HepG2 (cell line): ENCODE results near the gene ZBTB20. TPM values are rescaled to one million over a fixed set of nuclear protein-coding genes. Genes with fewer than 3 reads are reported as not detected.

Source experiments
- ATAC-seq: fragments of 200-7000 bp; cut with Tn5 transposase; 3 replicates; pipeline ENCODE4 v1.9.1; 2020; ENCODE audit warnings: mild to moderate bottlenecking, moderate library complexity
- BruUV-seq: library from RNA; stranded (reverse); fragments of 400-500 nt; replicated peaks from 2 replicates; lab custom pipeline; 2021; lab: Mats Ljungman, UMichigan
- CTCF ChIA-PET: fragments of 300-600 bp; formaldehyde crosslinking; extraction: SDS; loops from one replicate; lab custom pipeline; 2021; ENCODE audit warnings: low total read pairs, inconsistent platforms, low intra/inter-chr PET ratio; lab: Yijun Ruan, JAX
- POLR2A ChIA-PET: fragments of 350-600 bp; sonication (Branson Sonifier 250); formaldehyde crosslinking; loops from one replicate; lab custom pipeline; 2020; ENCODE audit warnings: antibody characterized with exemption, inconsistent platforms; lab: Yijun Ruan, JAX
- DNase-seq: peaks from one replicate; pipeline ENCODE4 v3.0.0-alpha.2; 2015; ENCODE audit warnings: low spot score
- FAIRE-seq: peaks from 3 replicates; lab custom pipeline; 2011; peaks lifted over from hg19 to GRCh38; lab: Jason Lieb, UNC
- H2AFZ ChIP-seq: one replicate; pipeline ENCODE4 v1.6.1; 2011; ENCODE audit warnings: low read length, inconsistent platforms
- H3K27ac ChIP-seq: fragments of 300-600 bp; 3 replicates; pipeline ENCODE4 v1.8.0; 2011; ENCODE audit warnings: mixed run types, mild to moderate bottlenecking, mixed read lengths, low read length, inconsistent platforms; ENCODE audit not compliant: insufficient read depth; ENCODE audit errors: extremely low read length
- H3K27me3 ChIP-seq, 2 experiments: fragments of 200-600 bp in 1 of 2; 2 replicates in 1 of 2; 3 replicates in 1 of 2; pipeline versions ENCODE4 v1.6.0 to v1.8.0; 2011; ENCODE audit warnings: low read length in 2 of 2, mild to moderate bottlenecking in 2 of 2, moderate library complexity in 2 of 2, inconsistent platforms in 1 of 2; ENCODE audit not compliant: insufficient read depth in 2 of 2, control insufficient read depth in 1 of 2
- H3K36me3 ChIP-seq, 2 experiments: fragments of 200-600 bp in 1 of 2; replicated peaks in 1 of 2; 2 replicates in 1 of 2; 3 replicates in 1 of 2; pipeline versions ENCODE4 v1.5.1 to v1.8.0; 2011; ENCODE audit warnings: low read length in 2 of 2, inconsistent platforms in 1 of 2; ENCODE audit not compliant: insufficient read depth in 2 of 2, control insufficient read depth in 1 of 2
- H3K4me1 ChIP-seq: 2 replicates; pipeline ENCODE4 v1.5.1; 2012; ENCODE audit warnings: low read length, inconsistent platforms; ENCODE audit not compliant: insufficient read depth
- H3K4me2 ChIP-seq: 2 replicates; pipeline ENCODE4 v1.6.0; 2011; ENCODE audit warnings: low read depth, low read length, inconsistent platforms
- H3K4me3 ChIP-seq, 3 experiments: fragments of 200-600 bp in 1 of 3; sonication (generic), shearing (Covaris generic) in 1 of 3; replicated peaks in 1 of 3; 2 replicates each; pipeline ENCODE4 v1.5.1; 2011 to 2016; ENCODE audit warnings: low read length in 3 of 3, inconsistent platforms in 2 of 3, low read depth in 2 of 3, mild to moderate bottlenecking in 2 of 3, control low read depth in 1 of 3, mixed read lengths in 1 of 3; ENCODE audit not compliant: insufficient read depth in 1 of 3
- H3K79me2 ChIP-seq: one replicate; pipeline ENCODE4 v1.6.1; 2011; ENCODE audit warnings: low read length, inconsistent platforms; ENCODE audit not compliant: insufficient read depth
- H3K9ac ChIP-seq: 2 replicates; pipeline ENCODE4 v1.6.0; 2011; ENCODE audit warnings: mild to moderate bottlenecking, low read depth, low read length, inconsistent platforms; ENCODE audit not compliant: insufficient read depth
- H3K9me3 ChIP-seq: 2 replicates; pipeline ENCODE4 v1.5.1; 2012; ENCODE audit warnings: mild to moderate bottlenecking, low read length
- H4K20me1 ChIP-seq: 2 replicates; pipeline ENCODE4 v1.6.0; 2011; ENCODE audit warnings: inconsistent platforms, mild to moderate bottlenecking, low read length, moderate library complexity; ENCODE audit not compliant: insufficient read depth
- ARNTL ChIP-seq: sonication (generic); formaldehyde crosslinking; IDR thresholded peaks from 2 replicates; pipeline ENCODE4 v1.4.0; 2020; ENCODE audit warnings: mild to moderate bottlenecking, missing genetic modification reagents
- ATF6 ChIP-seq: sonication (generic); formaldehyde crosslinking; conservative IDR thresholded peaks from 2 replicates; pipeline ENCODE4 v1.4.0; 2020; ENCODE audit warnings: missing genetic modification reagents
- EZH2 ChIP-seq: conservative IDR thresholded peaks from 2 replicates; pipeline ENCODE4 v1.6.1; 2012; ENCODE audit warnings: mild to moderate bottlenecking, low read depth, low read length, moderate library complexity
- HDAC2 ChIP-seq: sonication (generic); formaldehyde crosslinking; IDR thresholded peaks from 2 replicates; pipeline ENCODE4 v1.4.0; 2020; ENCODE audit warnings: missing genetic modification reagents
- KLF12 ChIP-seq: sonication (generic); formaldehyde crosslinking; IDR thresholded peaks from 2 replicates; pipeline ENCODE4 v1.4.0; 2020; ENCODE audit warnings: missing genetic modification reagents, borderline replicate concordance
- MAFF ChIP-seq: IDR thresholded peaks from 2 replicates; pipeline ENCODE4 v1.6.1; 2011; ENCODE audit warnings: low read depth, low read length, improper control_type of control experiment
- MAFG ChIP-seq: sonication (generic); formaldehyde crosslinking; IDR thresholded peaks from 2 replicates; pipeline ENCODE4 v1.5.1; 2020; ENCODE audit warnings: mild to moderate bottlenecking, missing genetic modification reagents
- MEIS2 ChIP-seq: sonication (generic); formaldehyde crosslinking; IDR thresholded peaks from 2 replicates; pipeline ENCODE4 v1.9.0; 2021; ENCODE audit warnings: mild to moderate bottlenecking, missing genetic modification reagents
- MXD4 ChIP-seq: IDR thresholded peaks from 2 replicates; pipeline ENCODE4 v1.6.1; 2016; ENCODE audit warnings: mild to moderate bottlenecking, missing biosample characterization, missing genetic modification reagents
- NFRKB ChIP-seq: fragments of 450-650 bp; IDR thresholded peaks from 2 replicates; pipeline ENCODE4 v1.6.1; 2017
- ONECUT2 ChIP-seq: sonication (generic); formaldehyde crosslinking; IDR thresholded peaks from 2 replicates; pipeline ENCODE4 v1.4.0; 2020; ENCODE audit warnings: missing genetic modification reagents
- SMYD3 ChIP-seq: sonication (generic); formaldehyde crosslinking; IDR thresholded peaks from 2 replicates; pipeline ENCODE4 v1.8.1; 2023; ENCODE audit warnings: mild to moderate bottlenecking, missing genetic modification reagents
- THAP8 ChIP-seq: sonication (generic); formaldehyde crosslinking; IDR thresholded peaks from 2 replicates; pipeline ENCODE4 v1.5.1; 2020; ENCODE audit warnings: missing genetic modification reagents, mild to moderate bottlenecking, borderline replicate concordance
- ZNF281 ChIP-seq: sonication (generic); formaldehyde crosslinking; IDR thresholded peaks from 2 replicates; pipeline ENCODE4 v1.4.0; 2020; ENCODE audit warnings: missing genetic modification reagents, borderline replicate concordance
- ZNF362 ChIP-seq: sonication (generic); formaldehyde crosslinking; IDR thresholded peaks from 2 replicates; pipeline ENCODE4 v1.4.0; 2020; ENCODE audit warnings: missing genetic modification reagents, mild to moderate bottlenecking, borderline replicate concordance
- ZNF557 ChIP-seq: sonication (generic); formaldehyde crosslinking; IDR thresholded peaks from 2 replicates; pipeline ENCODE4 v1.4.0; 2020; ENCODE audit warnings: missing genetic modification reagents
- ZNF570 ChIP-seq: sonication (generic); formaldehyde crosslinking; IDR thresholded peaks from 2 replicates; pipeline ENCODE4 v1.4.0; 2020; ENCODE audit warnings: mild to moderate bottlenecking, missing genetic modification reagents, borderline replicate concordance
- ZNF639 ChIP-seq: conservative IDR thresholded peaks from 2 replicates; pipeline ENCODE4 v1.6.1; 2018; ENCODE audit warnings: missing genetic modification reagents
- ZNF703 ChIP-seq: sonication (generic); formaldehyde crosslinking; IDR thresholded peaks from 2 replicates; pipeline ENCODE4 v1.5.1; 2020; ENCODE audit warnings: missing genetic modification reagents, mild to moderate bottlenecking, moderate library complexity, borderline replicate concordance
- WGBS: methylation state at CpG from one replicate; pipeline ENCODE4 v1.1.6; 2017; ENCODE audit warnings: low lambda C conversion rate; 5-methylcytosine and 5-hydroxymethylcytosine counted together
- in situ Hi-C: cut with HindIII; loops from 2 replicates; pipeline ENCODE4 v1.10.0; 2017; ENCODE audit warnings: low pct_unique_long_range_greater_than_20kb; ENCODE audit not compliant: extremely low pct_ligation_motif_present
- intact Hi-C: fragments of 100-400 bp; cut with micrococcal nuclease; formaldehyde crosslinking; loops from one replicate; pipeline ENCODE4 v1.10.0; 2022; ENCODE audit not compliant: unreplicated experiment
- polyA plus RNA-seq, 8 experiments: library from polyadenylated mRNA; depleted of rRNA in 3 of 8; stranded (reverse) in 7 of 8; unstranded in 1 of 8; fragments of >200 nt; fragmentation: Illumina TruSeq in 4 of 8; extraction: Trizol in 4 of 8; gene quantifications; 2 replicates each; pipeline versions ENCODE4 v1.2.1 to v1.2.3, GENCODE V29; 2011 to 2016; ENCODE audit warnings: low read depth in 4 of 8, missing spikeins in 1 of 8, mixed read lengths in 1 of 8; ENCODE audit not compliant: insufficient read depth in 1 of 8
- total RNA-seq, 5 experiments: library from RNA; depleted of rRNA; stranded (reverse); fragments of >200 nt; fragmentation: Illumina TruSeq; extraction: Trizol; gene quantifications; 2 replicates each; pipeline ENCODE4 v1.2.3, GENCODE V29; 2016; ENCODE audit warnings: low read depth in 1 of 5

The ZBTB20 gene
- total and polyA plus RNA-seq, 2 of the 13 experiments (the other 11 are each of a cell fraction or from before 2014, with no cell fraction given), result 1.9 to 8.8 TPM

- in situ Hi-C loops, result no loop called here
- POLR2A ChIA-PET, result no interaction called here
- H3K4me1 ChIP-seq, result peaks cover 21% of the 10 kb centered on the region
- H3K9ac ChIP-seq, result no peak overlapping the region
- H3K4me2 ChIP-seq, result no peak overlapping the region
- FAIRE-seq (no peak), ATAC-seq (no peak), DNase-seq (no peak)
- H3K27ac ChIP-seq, result no peak overlapping the region
- no peak overlapping the region for H3K4me3 ChIP-seq
- no peaks in the 10 kb centered on the region for H3K36me3 ChIP-seq
- no peaks in the 10 kb centered on the region for H3K79me2 ChIP-seq
- intact Hi-C loops, result no loop called here
- H4K20me1 ChIP-seq, result no peaks in the 10 kb centered on the region
- no TSS peak for BruUV-seq
- H2AFZ ChIP-seq, result no peak overlapping the region
- no peaks in the 10 kb centered on the region for H3K9me3 ChIP-seq
- 98% methylated on average over 3 of the region's 3 CpGs for WGBS
- CTCF ChIA-PET, result no interaction called here
- no peaks in the 10 kb centered on the region for H3K27me3 ChIP-seq
- TF ChIP-seq ZNF557 (CRISPR knock-in tag), result no peak
- no peak for TF ChIP-seq KLF12
- no peak for TF ChIP-seq SMYD3 (CRISPR knock-in tag)
- no peak for TF ChIP-seq ZNF281 (CRISPR knock-in tag)
- TF ChIP-seq ZNF639 (CRISPR knock-in tag), result no peak
- no peak for TF ChIP-seq EZH2
- TF ChIP-seq MAFF, result no peak
- TF ChIP-seq ATF6, result no peak
- TF ChIP-seq ZNF703, result no peak
- no peak for TF ChIP-seq HDAC2
- TF ChIP-seq THAP8 (CRISPR knock-in tag), result no peak
- TF ChIP-seq MAFG (CRISPR knock-in tag), result no peak
- TF ChIP-seq ZNF570 (CRISPR knock-in tag), result no peak
- no peak for TF ChIP-seq MEIS2 (CRISPR knock-in tag)
- TF ChIP-seq ZNF362 (CRISPR knock-in tag), result no peak
- no peak for TF ChIP-seq ONECUT2 (CRISPR knock-in tag)
- no peak for TF ChIP-seq ARNTL (CRISPR knock-in tag)
- no peak for TF ChIP-seq NFRKB
- TF ChIP-seq MXD4 (CRISPR knock-in tag), result no peak
Measured at GRCh38 chr3:114462750-114463149, 684.3 kb downstream of the ZBTB20 start.
